Measurements from ENCODE around the gene RCE1. TPM values are rescaled to one million over a fixed set of nuclear protein-coding genes. Genes with fewer than 3 reads are reported as not detected.

The RCE1 gene
- total RNA-seq, 1 experiment from 2014 or later, result 43.7 TPM

GRCh38 chr11:66858186-66858938, 15.1 kb downstream of the RCE1 start:
- ATAC-seq (no peak), DNase-seq (ENCODE audit: low read depth, low spot score) (no peak)
- Histone ChIP-seq H3K4me1 (ENCODE audit: control insufficient read depth, insufficient read depth, low read length) (peaks cover 22% of the 10 kb centered on the region), H3K4me3 (ENCODE audit: low read depth in 2 of 2, low read length in 2 of 2) (peak overlapping the region; percentile 77 to 79), H3K27ac (ENCODE audit: low read length) (no peak overlapping the region; the same call in 1 of the 2 replicates), H3K27me3 (ENCODE audit: control insufficient read depth, insufficient read depth, low read length) (no peaks in the 10 kb centered on the region), H3K36me3 (ENCODE audit: control insufficient read depth, insufficient read depth, low read length) (no peaks in the 10 kb centered on the region), H3K9me3 (ENCODE audit: control insufficient read depth, insufficient read depth, low read depth, low read length) (no peaks in the 10 kb centered on the region)
- in situ Hi-C loops (cut with HindIII; ENCODE audit: low pct_unique_long_range_greater_than_20kb, low sequenced_read_pairs), result no loop called here
- TF ChIP-seq SIN3A (IDR thresholded peaks at IDR 0.05; ENCODE audit: borderline replicate concordance, insufficient read depth, low read depth, low read length) (no peak), POLR2AphosphoS5 (IDR thresholded peaks at IDR 0.05; ENCODE audit: low read depth, low read length) (no peak), TCF7L2 (IDR thresholded peaks at IDR 0.05; ENCODE audit: low read depth, low read length) (no peak), CTCF (IDR thresholded peaks at IDR 0.05) (no peak)
- TF ChIP-seq, protein P1, sequence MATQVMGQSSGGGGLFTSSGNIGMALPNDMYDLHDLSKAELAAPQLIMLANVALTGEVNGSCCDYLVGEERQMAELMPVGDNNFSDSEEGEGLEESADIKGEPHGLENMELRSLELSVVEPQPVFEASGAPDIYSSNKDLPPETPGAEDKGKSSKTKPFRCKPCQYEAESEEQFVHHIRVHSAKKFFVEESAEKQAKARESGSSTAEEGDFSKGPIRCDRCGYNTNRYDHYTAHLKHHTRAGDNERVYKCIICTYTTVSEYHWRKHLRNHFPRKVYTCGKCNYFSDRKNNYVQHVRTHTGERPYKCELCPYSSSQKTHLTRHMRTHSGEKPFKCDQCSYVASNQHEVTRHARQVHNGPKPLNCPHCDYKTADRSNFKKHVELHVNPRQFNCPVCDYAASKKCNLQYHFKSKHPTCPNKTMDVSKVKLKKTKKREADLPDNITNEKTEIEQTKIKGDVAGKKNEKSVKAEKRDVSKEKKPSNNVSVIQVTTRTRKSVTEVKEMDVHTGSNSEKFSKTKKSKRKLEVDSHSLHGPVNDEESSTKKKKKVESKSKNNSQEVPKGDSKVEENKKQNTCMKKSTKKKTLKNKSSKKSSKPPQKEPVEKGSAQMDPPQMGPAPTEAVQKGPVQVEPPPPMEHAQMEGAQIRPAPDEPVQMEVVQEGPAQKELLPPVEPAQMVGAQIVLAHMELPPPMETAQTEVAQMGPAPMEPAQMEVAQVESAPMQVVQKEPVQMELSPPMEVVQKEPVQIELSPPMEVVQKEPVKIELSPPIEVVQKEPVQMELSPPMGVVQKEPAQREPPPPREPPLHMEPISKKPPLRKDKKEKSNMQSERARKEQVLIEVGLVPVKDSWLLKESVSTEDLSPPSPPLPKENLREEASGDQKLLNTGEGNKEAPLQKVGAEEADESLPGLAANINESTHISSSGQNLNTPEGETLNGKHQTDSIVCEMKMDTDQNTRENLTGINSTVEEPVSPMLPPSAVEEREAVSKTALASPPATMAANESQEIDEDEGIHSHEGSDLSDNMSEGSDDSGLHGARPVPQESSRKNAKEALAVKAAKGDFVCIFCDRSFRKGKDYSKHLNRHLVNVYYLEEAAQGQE (IDR thresholded peaks at IDR 0.05; ENCODE audit: insufficient read depth in 1 of 2, low read depth in 2 of 2, low read length in 1 of 2), result no peak
- intact Hi-C loops (cut with micrococcal nuclease; ENCODE audit: unreplicated experiment), result no loop called here
- BruUV-seq (replicated peaks), result no TSS peak
- CTCF ChIA-PET, result no interaction called here
- POLR2A ChIA-PET, result no interaction called here

GRCh38 chr11:66858939-66859685, 15.9 kb downstream of the RCE1 start:
- in situ Hi-C loops (cut with HindIII; ENCODE audit: low pct_unique_long_range_greater_than_20kb, low sequenced_read_pairs), result no loop called here
- no peaks in the 10 kb centered on the region for H3K36me3 ChIP-seq (ENCODE audit: control insufficient read depth, insufficient read depth, low read length)
- CTCF ChIA-PET, result no interaction called here

More at GRCh38 chr11:66858939-66859685, 15.9 kb downstream of the RCE1 start:
- peaks cover 22% of the 10 kb centered on the region for H3K4me1 ChIP-seq (ENCODE audit: control insufficient read depth, insufficient read depth, low read length)
- TF ChIP-seq POLR2AphosphoS5 (IDR thresholded peaks at IDR 0.05; ENCODE audit: low read depth, low read length) (no peak), SIN3A (IDR thresholded peaks at IDR 0.05; ENCODE audit: borderline replicate concordance, insufficient read depth, low read depth, low read length) (no peak)
- no peak for DNase-seq (ENCODE audit: low read depth, low spot score)
- POLR2A ChIA-PET, result interaction anchor here (0.6 kb wide), 1 partner anchor 667 kb away, joined by 4 read pairs; no protein-coding TSS in a partner anchor
- no peak for ATAC-seq
- H3K4me3 ChIP-seq (ENCODE audit: low read depth in 2 of 2, low read length in 2 of 2), result no peak overlapping the region
- H3K27me3 ChIP-seq (ENCODE audit: control insufficient read depth, insufficient read depth, low read length), result no peaks in the 10 kb centered on the region
- intact Hi-C loops (cut with micrococcal nuclease; ENCODE audit: unreplicated experiment), result no loop called here
- no peak overlapping the region; the same call in 1 of the 2 replicates for H3K27ac ChIP-seq (ENCODE audit: low read length)
- H3K9me3 ChIP-seq (ENCODE audit: control insufficient read depth, insufficient read depth, low read depth, low read length), result no peaks in the 10 kb centered on the region
- BruUV-seq (replicated peaks), result no TSS peak

Data from Panc1 (cell line).